Endothelial cell of umbilical vein (primary cell): Measurements from ENCODE around the gene AFDN. TPM values are rescaled to one million over a fixed set of nuclear protein-coding genes. Genes with fewer than 3 reads are reported as not detected.

Experiments
- BruUV-seq: library from RNA; stranded (reverse); fragments of 400-500 nt; replicated peaks from 2 replicates; lab custom pipeline; 2021; lab: Mats Ljungman, UMichigan
- CTCF ChIA-PET: fragments of 300-600, 350-600 bp; sonication (Branson Sonifier 250); formaldehyde crosslinking; loops from one replicate; lab custom pipeline; 2021; ENCODE audit warnings: antibody characterized with exemption, inconsistent platforms; lab: Charles Lee
- POLR2A ChIA-PET: fragments of 300-600, 350-600 bp; sonication (Branson Sonifier 250); formaldehyde crosslinking; loops from one replicate; lab custom pipeline; 2021; ENCODE audit warnings: antibody characterized with exemption, inconsistent platforms; lab: Charles Lee
- DNase-seq: peaks from one replicate; pipeline ENCODE4 v3.0.0-alpha.2; 2011; ENCODE audit warnings: low read depth, low spot score
- FAIRE-seq: peaks from 2 replicates; lab custom pipeline; 2011; peaks lifted over from hg19 to GRCh38; lab: Jason Lieb, UNC
- H2AFZ ChIP-seq: 2 replicates; pipeline ENCODE4 v1.6.0; 2012; ENCODE audit warnings: low read depth, low read length, control low read depth, inconsistent platforms
- H3K27ac ChIP-seq: 2 replicates; pipeline ENCODE4 v1.5.1; 2011; ENCODE audit warnings: low read depth, mild to moderate bottlenecking, control low read depth, low read length, moderate library complexity; ENCODE audit not compliant: insufficient read depth
- H3K27me3 ChIP-seq, 2 experiments: 2 replicates each; pipeline versions ENCODE4 v1.6.0 to v1.6.1; 2011; ENCODE audit warnings: low read length in 2 of 2, mixed read lengths in 1 of 2; ENCODE audit not compliant: control insufficient read depth in 2 of 2, insufficient read depth in 2 of 2
- H3K36me3 ChIP-seq, 2 experiments: 2 replicates in 1 of 2; 3 replicates in 1 of 2; pipeline ENCODE4 v1.5.1; 2011; ENCODE audit warnings: low read length in 2 of 2, mild to moderate bottlenecking in 1 of 2, moderate library complexity in 1 of 2; ENCODE audit not compliant: control insufficient read depth in 2 of 2, insufficient read depth in 2 of 2; ENCODE audit errors: extremely low read depth in 1 of 2
- H3K4me1 ChIP-seq: 3 replicates; pipeline ENCODE4 v1.5.1; 2011; ENCODE audit warnings: mild to moderate bottlenecking, low read length; ENCODE audit not compliant: control insufficient read depth, insufficient read depth; ENCODE audit errors: extremely low read depth
- H3K4me2 ChIP-seq: 2 replicates; pipeline ENCODE4 v1.6.1; 2011; ENCODE audit warnings: low read length, control low read depth, mixed read lengths; ENCODE audit not compliant: insufficient read depth
- H3K4me3 ChIP-seq, 3 experiments: fragments of 200-600 bp in 1 of 3; sonication (generic), shearing (Covaris generic) in 1 of 3; replicated peaks in 1 of 3; 2 replicates each; pipeline ENCODE4 v1.5.1; 2011 to 2016; ENCODE audit warnings: control low read depth in 3 of 3, low read length in 3 of 3, mild to moderate bottlenecking in 2 of 3, inconsistent platforms in 1 of 3, low read depth in 1 of 3, moderate library complexity in 1 of 3; ENCODE audit not compliant: insufficient read depth in 1 of 3
- H3K79me2 ChIP-seq: 2 replicates; pipeline ENCODE4 v1.6.0; 2012; ENCODE audit warnings: low read length, inconsistent platforms; ENCODE audit not compliant: control insufficient read depth, insufficient read depth
- H3K9ac ChIP-seq: replicated peaks from 2 replicates; pipeline ENCODE3; 2011; ENCODE audit warnings: low read length, control low read depth; ENCODE audit not compliant: insufficient read depth; ENCODE audit errors: extremely low read depth
- H3K9me1 ChIP-seq: replicated peaks from 3 replicates; pipeline ENCODE4 v1.6.0; 2011; ENCODE audit warnings: mild to moderate bottlenecking, low read length; ENCODE audit not compliant: control insufficient read depth, insufficient read depth; ENCODE audit errors: extremely low read depth
- H3K9me3 ChIP-seq: replicated peaks from 2 replicates; pipeline ENCODE4 v1.5.1; 2012; ENCODE audit warnings: low read length, inconsistent platforms; ENCODE audit not compliant: control insufficient read depth, insufficient read depth
- H4K20me1 ChIP-seq: replicated peaks from 2 replicates; pipeline ENCODE3; 2011; ENCODE audit warnings: mild to moderate bottlenecking, low read length; ENCODE audit not compliant: control insufficient read depth, insufficient read depth; ENCODE audit errors: extremely low read depth
- EZH2 ChIP-seq: IDR thresholded peaks from 2 replicates; pipeline ENCODE4 v1.6.1; 2012; ENCODE audit warnings: borderline replicate concordance, low read depth, mild to moderate bottlenecking, moderate library complexity, low read length, inconsistent platforms; ENCODE audit not compliant: severe bottlenecking
- FOS ChIP-seq: IDR thresholded peaks from 2 replicates; pipeline ENCODE4 v1.6.1; 2011; ENCODE audit warnings: mild to moderate bottlenecking, low read length, moderate library complexity, borderline replicate concordance; ENCODE audit not compliant: insufficient read depth
- GATA2 ChIP-seq: IDR thresholded peaks from 2 replicates; pipeline ENCODE4 v1.7.0; 2011; ENCODE audit warnings: low read depth, mild to moderate bottlenecking, moderate library complexity, mixed read lengths, low read length; ENCODE audit not compliant: insufficient read length, insufficient read depth
- JUN ChIP-seq: IDR thresholded peaks from 2 replicates; pipeline ENCODE4 v1.6.1; 2011; ENCODE audit warnings: borderline replicate concordance, low read depth; ENCODE audit not compliant: insufficient read length, insufficient read depth
- MYC ChIP-seq: IDR thresholded peaks from one replicate; pipeline ENCODE4 v1.6.1; 2011; ENCODE audit warnings: mild to moderate bottlenecking, low read depth, low read length
- POLR2A ChIP-seq: IDR thresholded peaks from 2 replicates; pipeline ENCODE4 v1.6.1; 2012; ENCODE audit warnings: low read depth, mild to moderate bottlenecking, control low read depth, low read length
- POLR2AphosphoS5 ChIP-seq: IDR thresholded peaks from 2 replicates; pipeline ENCODE4 v1.6.1; 2012; ENCODE audit warnings: low read depth, mild to moderate bottlenecking, control low read depth, low read length, moderate library complexity; ENCODE audit not compliant: insufficient read depth
- dilution Hi-C: fragments of 300-500 bp; cut with MboI; formaldehyde crosslinking; loops from one replicate; pipeline ENCODE4 v1.15.0; 2019; ENCODE audit warnings: low sequenced_read_pairs; ENCODE audit not compliant: extremely low pct_ligation_motif_present
- intact Hi-C: fragments of 100-400 bp; cut with micrococcal nuclease; formaldehyde crosslinking; loops from one replicate; pipeline ENCODE4 v1.10.0; 2022
- polyA plus RNA-seq, 4 experiments: library from polyadenylated mRNA; depleted of rRNA in 3 of 4; stranded (reverse) in 3 of 4; unstranded in 1 of 4; fragments of >200 nt; gene quantifications; 2 replicates each; pipeline versions ENCODE4 v1.2.1 to v1.2.3, GENCODE V29; 2011 to 2012; ENCODE audit warnings: missing spikeins in 1 of 4
- total RNA-seq: library from RNA; stranded (reverse); gene quantifications from 2 replicates; pipeline ENCODE4 v1.2.3, GENCODE V29; 2021
- TF ChIP-seq, protein P1 (sequence below), 2 donors: IDR thresholded peaks; 1 replicate in 1 of 2; 2 replicates in 1 of 2; pipeline ENCODE4 v1.5.1; 2011; ENCODE audit warnings: low read length in 2 of 2, mild to moderate bottlenecking in 2 of 2, moderate library complexity in 2 of 2, control low read depth in 1 of 2, inconsistent platforms in 1 of 2, low read depth in 1 of 2; ENCODE audit not compliant: insufficient read depth in 1 of 2; ENCODE audit errors: extremely low read depth in 1 of 2
- TF ChIP-seq, protein P2 (sequence below): IDR thresholded peaks from 2 replicates; pipeline ENCODE4 v1.6.1; 2011; ENCODE audit not compliant: insufficient read depth, insufficient read length

AFDN gene
- total and polyA plus RNA-seq, 2 donors (not counting 3 experiments of a cell fraction or from before 2014, with no cell fraction given) = 31.0 to 134 TPM

DNA sequence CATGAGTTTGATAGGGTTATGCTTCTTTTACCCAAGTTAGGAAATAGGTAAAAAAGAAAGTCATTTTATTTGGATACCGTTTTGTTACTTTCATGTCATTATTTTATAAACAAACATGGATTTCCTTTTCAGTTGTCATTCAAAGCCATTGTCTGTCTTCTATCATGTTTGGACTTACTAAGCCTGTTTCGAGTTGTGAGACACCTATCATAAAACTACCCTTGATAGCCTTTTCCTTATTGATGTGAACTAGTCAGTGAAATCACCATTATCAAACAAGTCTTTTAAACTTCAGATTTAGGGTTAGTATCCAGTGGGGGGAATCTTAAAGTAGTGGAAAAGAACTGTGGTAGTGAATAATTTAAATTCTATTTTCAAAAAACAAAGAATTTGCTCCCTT is 85.8 kb downstream of the AFDN start:
- Histone ChIP-seq H3K4me2 (no peak overlapping the region), H3K9ac (no peak overlapping the region), H2AFZ (no peak overlapping the region), H3K27me3 (no peaks in the 10 kb centered on the region), H3K4me3 (no peak overlapping the region), H3K27ac (no peak overlapping the region), H3K9me3 (no peaks in the 10 kb centered on the region), H3K9me1 (no peaks in the 10 kb centered on the region), H3K4me1 (no peaks in the 10 kb centered on the region), H3K79me2 (no peaks in the 10 kb centered on the region), H3K36me3 (peaks cover 15 to 17% of the 10 kb centered on the region in 2 experiments), H4K20me1 (no peaks in the 10 kb centered on the region)
- intact Hi-C loops (no loop called here), dilution Hi-C loops (no loop called here)
- ChIA-PET POLR2A (no interaction called here), CTCF (no interaction called here)
- no TSS peak for BruUV-seq
- FAIRE-seq = no peak
- no peak for DNase-seq
- TF ChIP-seq JUN (no peak), FOS (no peak), EZH2 (no peak), MYC (no peak), POLR2AphosphoS5 (no peak), POLR2A (no peak), GATA2 (no peak)
- TF ChIP-seq, protein P1, sequence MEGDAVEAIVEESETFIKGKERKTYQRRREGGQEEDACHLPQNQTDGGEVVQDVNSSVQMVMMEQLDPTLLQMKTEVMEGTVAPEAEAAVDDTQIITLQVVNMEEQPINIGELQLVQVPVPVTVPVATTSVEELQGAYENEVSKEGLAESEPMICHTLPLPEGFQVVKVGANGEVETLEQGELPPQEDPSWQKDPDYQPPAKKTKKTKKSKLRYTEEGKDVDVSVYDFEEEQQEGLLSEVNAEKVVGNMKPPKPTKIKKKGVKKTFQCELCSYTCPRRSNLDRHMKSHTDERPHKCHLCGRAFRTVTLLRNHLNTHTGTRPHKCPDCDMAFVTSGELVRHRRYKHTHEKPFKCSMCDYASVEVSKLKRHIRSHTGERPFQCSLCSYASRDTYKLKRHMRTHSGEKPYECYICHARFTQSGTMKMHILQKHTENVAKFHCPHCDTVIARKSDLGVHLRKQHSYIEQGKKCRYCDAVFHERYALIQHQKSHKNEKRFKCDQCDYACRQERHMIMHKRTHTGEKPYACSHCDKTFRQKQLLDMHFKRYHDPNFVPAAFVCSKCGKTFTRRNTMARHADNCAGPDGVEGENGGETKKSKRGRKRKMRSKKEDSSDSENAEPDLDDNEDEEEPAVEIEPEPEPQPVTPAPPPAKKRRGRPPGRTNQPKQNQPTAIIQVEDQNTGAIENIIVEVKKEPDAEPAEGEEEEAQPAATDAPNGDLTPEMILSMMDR (IDR thresholded peaks at IDR 0.05; ENCODE audit: extremely low read depth in 1 of 2, insufficient read depth in 1 of 2, low read depth in 1 of 2, low read length in 2 of 2) = no peak
- TF ChIP-seq, protein P2, sequence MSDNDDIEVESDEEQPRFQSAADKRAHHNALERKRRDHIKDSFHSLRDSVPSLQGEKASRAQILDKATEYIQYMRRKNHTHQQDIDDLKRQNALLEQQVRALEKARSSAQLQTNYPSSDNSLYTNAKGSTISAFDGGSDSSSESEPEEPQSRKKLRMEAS = no peak
